ENCODE results near the gene GPC3. TPM values are rescaled to one million over a fixed set of nuclear protein-coding genes. Genes with fewer than 3 reads are reported as not detected.

Gene GPC3
- polyA plus RNA-seq, 1 donor, result 75.8 TPM

GRCh38 chrX:133970076-133970475 lies 15.3 kb downstream of the GPC3 start:
- DNase-seq, result no peak
- Histone ChIP-seq H3K4me3 (ENCODE audit: low read length) (no peak overlapping the region), H3K27me3 (ENCODE audit: control insufficient read depth, insufficient read depth, low read length) (no peaks in the 10 kb centered on the region), H3K4me1 (ENCODE audit: control insufficient read depth, insufficient read depth, low read length) (peaks cover 4% of the 10 kb centered on the region), H3K36me3 (ENCODE audit: control insufficient read depth, insufficient read depth, low read length) (no peaks in the 10 kb centered on the region), H3K27ac (ENCODE audit: low read length) (no peak overlapping the region), H3K9me3 (ENCODE audit: control insufficient read depth, low read depth, low read length) (no peaks in the 10 kb centered on the region)
- WGBS (ENCODE audit: insufficient coverage, low lambda C conversion rate), result 57% methylated on average over 1 of the region's 5 CpGs

GRCh38 chrX:133969191-133969590 lies 16.2 kb downstream of the GPC3 start:
- Histone ChIP-seq H3K27me3 (ENCODE audit: control insufficient read depth, insufficient read depth, low read length) (no peaks in the 10 kb centered on the region), H3K4me3 (ENCODE audit: low read length) (no peak overlapping the region), H3K9me3 (ENCODE audit: control insufficient read depth, low read depth, low read length) (no peaks in the 10 kb centered on the region), H3K36me3 (ENCODE audit: control insufficient read depth, insufficient read depth, low read length) (no peaks in the 10 kb centered on the region), H3K4me1 (ENCODE audit: control insufficient read depth, insufficient read depth, low read length) (peaks cover 4% of the 10 kb centered on the region), H3K27ac (ENCODE audit: low read length) (no peak overlapping the region)
- DNase-seq, result no peak
- no CpG with 5 or more reads among the region's 3 CpGs for WGBS (ENCODE audit: insufficient coverage, low lambda C conversion rate)

GRCh38 chrX:133968109-133968508 lies 17.3 kb downstream of the GPC3 start:
- Histone ChIP-seq H3K27ac (ENCODE audit: low read length) (no peak overlapping the region), H3K9me3 (ENCODE audit: control insufficient read depth, low read depth, low read length) (no peaks in the 10 kb centered on the region), H3K36me3 (ENCODE audit: control insufficient read depth, insufficient read depth, low read length) (no peaks in the 10 kb centered on the region), H3K4me1 (ENCODE audit: control insufficient read depth, insufficient read depth, low read length) (peaks cover 4% of the 10 kb centered on the region), H3K4me3 (ENCODE audit: low read length) (no peak overlapping the region), H3K27me3 (ENCODE audit: control insufficient read depth, insufficient read depth, low read length) (no peaks in the 10 kb centered on the region)
- WGBS (ENCODE audit: insufficient coverage, low lambda C conversion rate), result no CpG with 5 or more reads among the region's 5 CpGs
- DNase-seq, result no peak

- Histone ChIP-seq H3K27me3 (ENCODE audit: control insufficient read depth, insufficient read depth, low read length) (no peaks in the 10 kb centered on the region), H3K4me3 (ENCODE audit: low read length) (no peak overlapping the region), H3K36me3 (ENCODE audit: control insufficient read depth, insufficient read depth, low read length) (no peaks in the 10 kb centered on the region), H3K27ac (ENCODE audit: low read length) (no peak overlapping the region), H3K9me3 (ENCODE audit: control insufficient read depth, low read depth, low read length) (no peaks in the 10 kb centered on the region), H3K4me1 (ENCODE audit: control insufficient read depth, insufficient read depth, low read length) (peaks cover 4% of the 10 kb centered on the region)
- DNase-seq, result no peak
- no CpG with 5 or more reads among the region's 3 CpGs for WGBS (ENCODE audit: insufficient coverage, low lambda C conversion rate)
Measured at GRCh38 chrX:133966199-133966598, 19.2 kb downstream of the GPC3 start.

- DNase-seq, result no peak
- H3K9me3 ChIP-seq (ENCODE audit: control insufficient read depth, low read depth, low read length), result no peaks in the 10 kb centered on the region
- H3K27me3 ChIP-seq (ENCODE audit: control insufficient read depth, insufficient read depth, low read length), result no peaks in the 10 kb centered on the region
- peaks cover 4% of the 10 kb centered on the region for H3K4me1 ChIP-seq (ENCODE audit: control insufficient read depth, insufficient read depth, low read length)
- H3K4me3 ChIP-seq (ENCODE audit: low read length), result no peak overlapping the region
- H3K27ac ChIP-seq (ENCODE audit: low read length), result no peak overlapping the region
- H3K36me3 ChIP-seq (ENCODE audit: control insufficient read depth, insufficient read depth, low read length), result no peaks in the 10 kb centered on the region
- no CpG with 5 or more reads among the region's 3 CpGs for WGBS (ENCODE audit: insufficient coverage, low lambda C conversion rate)
Measured at GRCh38 chrX:133965321-133965720, 20.1 kb downstream of the GPC3 start.

GRCh38 chrX:133961046-133961445 lies 24.3 kb downstream of the GPC3 start:
- DNase-seq, result no peak
- no peak overlapping the region for H3K27ac ChIP-seq (ENCODE audit: low read length)
- H3K27me3 ChIP-seq (ENCODE audit: control insufficient read depth, insufficient read depth, low read length), result no peaks in the 10 kb centered on the region
- WGBS (ENCODE audit: insufficient coverage, low lambda C conversion rate), result no CpG with 5 or more reads among the region's 6 CpGs
- no peaks in the 10 kb centered on the region for H3K4me1 ChIP-seq (ENCODE audit: control insufficient read depth, insufficient read depth, low read length)
- no peak overlapping the region for H3K4me3 ChIP-seq (ENCODE audit: low read length)
- no peaks in the 10 kb centered on the region for H3K36me3 ChIP-seq (ENCODE audit: control insufficient read depth, insufficient read depth, low read length)
- H3K9me3 ChIP-seq (ENCODE audit: control insufficient read depth, low read depth, low read length), result no peaks in the 10 kb centered on the region

GRCh38 chrX:133959972-133960371 lies 25.4 kb downstream of the GPC3 start:
- Histone ChIP-seq H3K9me3 (ENCODE audit: control insufficient read depth, low read depth, low read length) (no peaks in the 10 kb centered on the region), H3K4me3 (ENCODE audit: low read length) (no peak overlapping the region), H3K27ac (ENCODE audit: low read length) (no peak overlapping the region), H3K36me3 (ENCODE audit: control insufficient read depth, insufficient read depth, low read length) (no peaks in the 10 kb centered on the region), H3K27me3 (ENCODE audit: control insufficient read depth, insufficient read depth, low read length) (no peaks in the 10 kb centered on the region), H3K4me1 (ENCODE audit: control insufficient read depth, insufficient read depth, low read length) (no peaks in the 10 kb centered on the region)
- no peak for DNase-seq
- WGBS (ENCODE audit: insufficient coverage, low lambda C conversion rate), result no CpG with 5 or more reads among the region's 2 CpGs

- Histone ChIP-seq H3K4me1 (ENCODE audit: control insufficient read depth, insufficient read depth, low read length) (no peaks in the 10 kb centered on the region), H3K27ac (ENCODE audit: low read length) (no peak overlapping the region), H3K36me3 (ENCODE audit: control insufficient read depth, insufficient read depth, low read length) (no peaks in the 10 kb centered on the region), H3K27me3 (ENCODE audit: control insufficient read depth, insufficient read depth, low read length) (no peaks in the 10 kb centered on the region), H3K9me3 (ENCODE audit: control insufficient read depth, low read depth, low read length) (no peaks in the 10 kb centered on the region), H3K4me3 (ENCODE audit: low read length) (no peak overlapping the region)
- DNase-seq, result no peak
- WGBS (ENCODE audit: insufficient coverage, low lambda C conversion rate), result no CpG with 5 or more reads among the region's 2 CpGs
Measured at GRCh38 chrX:133958997-133959688, 26.3 kb downstream of the GPC3 start.

- H3K4me3 ChIP-seq (ENCODE audit: low read length), result no peak overlapping the region
- WGBS (ENCODE audit: insufficient coverage, low lambda C conversion rate), result no CpG with 5 or more reads among the region's 1 CpG
- no peaks in the 10 kb centered on the region for H3K27me3 ChIP-seq (ENCODE audit: control insufficient read depth, insufficient read depth, low read length)
- H3K4me1 ChIP-seq (ENCODE audit: control insufficient read depth, insufficient read depth, low read length), result no peaks in the 10 kb centered on the region
- peak in 1 of 2 donors; percentile 17 for DNase-seq
- H3K36me3 ChIP-seq (ENCODE audit: control insufficient read depth, insufficient read depth, low read length), result no peaks in the 10 kb centered on the region
- no peak overlapping the region for H3K27ac ChIP-seq (ENCODE audit: low read length)
- H3K9me3 ChIP-seq (ENCODE audit: control insufficient read depth, low read depth, low read length), result no peaks in the 10 kb centered on the region
Measured at GRCh38 chrX:133956570-133957340, 28.6 kb downstream of the GPC3 start.

- Histone ChIP-seq H3K36me3 (ENCODE audit: control insufficient read depth, insufficient read depth, low read length) (no peaks in the 10 kb centered on the region), H3K4me3 (ENCODE audit: low read length) (no peak overlapping the region), H3K27ac (ENCODE audit: low read length) (no peak overlapping the region), H3K4me1 (ENCODE audit: control insufficient read depth, insufficient read depth, low read length) (no peaks in the 10 kb centered on the region), H3K27me3 (ENCODE audit: control insufficient read depth, insufficient read depth, low read length) (no peaks in the 10 kb centered on the region), H3K9me3 (ENCODE audit: control insufficient read depth, low read depth, low read length) (no peaks in the 10 kb centered on the region)
- WGBS (ENCODE audit: insufficient coverage, low lambda C conversion rate), result no CpG with 5 or more reads among the region's 4 CpGs
- no peak for DNase-seq
Measured at GRCh38 chrX:133953785-133954355, 31.5 kb downstream of the GPC3 start.
